Psoas muscle (tissue), 8 donors: ENCODE data around the gene SRGAP3. TPM values are rescaled to one million over a fixed set of nuclear protein-coding genes. Genes with fewer than 3 reads are reported as not detected.

Experiments
- ATAC-seq, 4 donors: fragments of 200-7000 bp; cut with Tn5 transposase; one replicate each; pipeline ENCODE4 v1.9.1; 2020; ENCODE audit warnings: moderate library complexity in 3 of 4, mild to moderate bottlenecking in 2 of 4
- DNase-seq, 2 donors: peaks; one replicate each; pipeline ENCODE4 v3.0.0-alpha.2; 2020
- H3K27ac ChIP-seq: fragments of 200-600 bp; one replicate; pipeline ENCODE4 v1.8.0; 2022
- H3K27me3 ChIP-seq, 3 donors: fragments of 200-600 bp in 1 of 3; one replicate each; pipeline versions ENCODE4 v1.6.1 to v1.8.0; 2013 to 2022; ENCODE audit warnings: low read length in 2 of 3, mild to moderate bottlenecking in 2 of 3, moderate library complexity in 1 of 3; ENCODE audit not compliant: insufficient read depth in 3 of 3
- H3K36me3 ChIP-seq, 2 donors: fragments of 200-600 bp in 1 of 2; one replicate each; pipeline versions ENCODE4 v1.6.1 to v1.8.0; 2013 to 2022; ENCODE audit warnings: low read depth in 1 of 2, mild to moderate bottlenecking in 1 of 2, moderate library complexity in 1 of 2; ENCODE audit not compliant: insufficient read depth in 1 of 2
- H3K4me1 ChIP-seq: fragments of 200-600 bp; one replicate; pipeline ENCODE4 v1.8.0; 2022
- H3K4me3 ChIP-seq: fragments of 200-600 bp; one replicate; pipeline ENCODE4 v1.8.0; 2022; ENCODE audit warnings: mild to moderate bottlenecking
- H3K9me3 ChIP-seq: fragments of 200-600 bp; one replicate; pipeline ENCODE4 v1.8.0; 2022
- CTCF ChIP-seq: fragments of 200-600 bp; IDR thresholded peaks from one replicate; pipeline ENCODE4 v1.8.0; 2022; ENCODE audit warnings: antibody characterized with exemption
- WGBS, 3 donors: extraction: QIAGEN DNeasy Blood & Tissue Kit; methylation state at CpG; one replicate each; pipeline versions ENCODE4 v1.1.6 to v1.1.7; 2013; 5-methylcytosine and 5-hydroxymethylcytosine counted together
- intact Hi-C, 2 donors: fragments of 100-400 bp; cut with DNase I; formaldehyde crosslinking; loops; one replicate each; pipeline versions ENCODE4 v1.11.0 to v1.14.2; 2022
- polyA plus RNA-seq, 3 donors: library from polyadenylated mRNA; stranded (reverse); fragments of 200-250 nt; gene quantifications; one replicate each; pipeline ENCODE4 v1.2.3, GENCODE V29; 2013
- total RNA-seq, 4 donors: library from RNA; stranded (reverse); fragmentation: NEBNext Ultra II Directional in 2 of 4; extraction: Animal tissue kit (Norgen Biotek cat#: 25700) in 2 of 4; gene quantifications; one replicate each; pipeline versions ENCODE4 v1.2.1 to v1.2.4, GENCODE V29; 2021 to 2023
- donor health status: healthy with polysubstance abuse.
- donor health status: DM: no; HTN: no; CAD: no; lungs with moderate emphysema.
- donor health status: Bipolar disorder and iron deficiency.
- donor health status: healthy.
- donor health status: DM: yes; HTN: yes; CAD: no.
- donor health status: DM: no; HTN: no; CAD: no.
- donor health status: DM: no; HTN: no; CAD: no.
- donor health status: DM: yes; HTN: yes; CAD: no.

Gene SRGAP3
- total and polyA plus RNA-seq, 7 donors, result 0.77 to 7.6 (median 1.9) TPM

DNA sequence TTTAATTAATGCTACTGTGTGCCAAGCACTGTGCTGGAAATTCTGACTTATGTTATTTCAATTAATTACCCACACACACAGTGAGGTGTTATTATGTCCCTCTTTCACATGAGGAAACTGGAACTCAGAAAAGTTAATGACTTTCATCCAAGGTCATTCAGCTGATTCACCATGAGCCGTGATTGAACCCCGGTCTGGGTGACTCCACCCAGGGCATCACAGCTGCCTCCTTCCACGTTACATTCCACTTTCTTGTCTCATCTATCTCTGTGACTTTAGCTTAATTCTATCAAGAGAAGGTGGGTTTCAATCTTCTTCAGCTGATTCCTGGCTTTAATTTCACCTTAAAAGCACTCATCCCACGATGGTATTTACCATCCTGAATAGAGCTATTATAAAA is 16.3 kb downstream of the SRGAP3 start:
- 73 to 79% (median 74%) methylated on average over 4 of the region's 4 CpGs for WGBS, 3 donors

DNA sequence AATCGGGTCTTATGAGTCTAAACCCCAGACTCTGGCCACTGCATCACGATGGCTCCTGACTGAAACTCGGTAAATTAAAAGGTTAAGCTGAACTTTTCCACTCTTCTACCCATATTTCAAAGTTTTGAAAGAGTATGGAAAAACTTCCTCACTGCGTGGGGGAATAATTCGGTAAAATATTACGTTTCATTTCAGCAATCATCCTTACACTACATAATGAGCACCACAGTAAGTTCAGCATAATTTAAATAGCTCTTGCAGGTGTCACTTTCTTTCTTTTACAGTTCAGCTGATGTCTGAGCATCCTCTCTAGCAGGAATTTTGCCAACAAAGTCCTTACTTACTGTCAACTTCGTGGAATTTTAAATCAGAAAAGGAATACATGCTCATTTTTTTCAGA is 17.5 kb downstream of the SRGAP3 start:
- ATAC-seq, result no peak
- WGBS, 3 donors, result 80 to 81% (median 80%) methylated on average over 7 of the region's 7 CpGs

More for the DNA sequence above, 16.3 kb downstream of the SRGAP3 start:
- no peak overlapping the region for H3K4me3 ChIP-seq
- TF ChIP-seq CTCF, result no peak
- no peak for ATAC-seq
- no peaks in the 10 kb centered on the region for H3K36me3 ChIP-seq
- intact Hi-C loops, result no loop called here
- H3K4me1 ChIP-seq, result peaks cover 19% of the 10 kb centered on the region
- DNase-seq, result no peak
- no peaks in the 10 kb centered on the region for H3K9me3 ChIP-seq
- no peaks in the 10 kb centered on the region for H3K27me3 ChIP-seq
- H3K27ac ChIP-seq, result no peak overlapping the region

GRCh38 chr3:9231471-9231870 is 18.0 kb downstream of the SRGAP3 start:
- no peaks in the 10 kb centered on the region for H3K36me3 ChIP-seq
- no peak for TF ChIP-seq CTCF
- H3K4me3 ChIP-seq, result no peak overlapping the region
- 74 to 77% (median 75%) methylated on average over 4 of the region's 4 CpGs for WGBS, 3 donors
- peaks cover 19% of the 10 kb centered on the region for H3K4me1 ChIP-seq
- H3K27me3 ChIP-seq, result no peaks in the 10 kb centered on the region
- no peaks in the 10 kb centered on the region for H3K9me3 ChIP-seq
- intact Hi-C loops, result no loop called here
- DNase-seq, result no peak
- no peak overlapping the region for H3K27ac ChIP-seq
- no peak for ATAC-seq

More for the DNA sequence above, 17.5 kb downstream of the SRGAP3 start:
- DNase-seq, result no peak
- intact Hi-C loops, result no loop called here
- Histone ChIP-seq H3K4me1 (peaks cover 19% of the 10 kb centered on the region), H3K4me3 (no peak overlapping the region), H3K36me3 (no peaks in the 10 kb centered on the region), H3K9me3 (no peaks in the 10 kb centered on the region), H3K27ac (no peak overlapping the region), H3K27me3 (no peaks in the 10 kb centered on the region)
- no peak for TF ChIP-seq CTCF

DNA sequence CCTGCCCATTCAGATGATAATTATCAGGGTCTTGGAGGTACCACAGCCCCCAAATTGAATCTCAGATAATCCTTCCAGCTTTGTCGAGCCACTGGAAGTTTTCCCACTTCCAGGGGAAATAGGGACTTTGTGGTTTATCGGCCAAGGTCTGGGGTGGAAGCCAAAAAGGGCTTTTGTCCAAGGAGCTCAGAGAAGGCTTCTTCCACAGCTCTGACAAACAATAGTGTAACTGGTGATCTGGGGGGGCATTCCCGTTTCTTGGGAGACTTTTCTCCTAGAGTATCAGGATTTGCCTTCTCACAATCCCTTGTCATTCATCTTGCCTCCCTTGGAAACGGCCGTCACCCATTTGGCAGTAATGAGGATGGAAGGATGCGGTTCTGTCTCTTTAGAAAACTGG is 18.4 kb downstream of the SRGAP3 start:
- peaks cover 19% of the 10 kb centered on the region for H3K4me1 ChIP-seq
- no peak for DNase-seq
- H3K9me3 ChIP-seq, result no peaks in the 10 kb centered on the region
- WGBS, 3 donors, result 45 to 49% (median 45%) methylated on average over 6 of the region's 6 CpGs
- H3K27me3 ChIP-seq, result no peaks in the 10 kb centered on the region
- no peaks in the 10 kb centered on the region for H3K36me3 ChIP-seq
- no peak for ATAC-seq
- intact Hi-C loops, result no loop called here
- TF ChIP-seq CTCF, result no peak
- H3K4me3 ChIP-seq, result no peak overlapping the region
- no peak overlapping the region for H3K27ac ChIP-seq

GRCh38 chr3:9230596-9230995 is 18.9 kb downstream of the SRGAP3 start:
- no peak overlapping the region for H3K27ac ChIP-seq
- no peaks in the 10 kb centered on the region for H3K36me3 ChIP-seq
- no peak for ATAC-seq
- no peak overlapping the region for H3K4me3 ChIP-seq
- H3K27me3 ChIP-seq, result no peaks in the 10 kb centered on the region
- TF ChIP-seq CTCF, result no peak
- H3K4me1 ChIP-seq, result peaks cover 19% of the 10 kb centered on the region
- WGBS, 3 donors, result 83 to 89% (median 86%) methylated on average over 8 of the region's 8 CpGs
- intact Hi-C loops, result no loop called here
- DNase-seq, result no peak
- no peaks in the 10 kb centered on the region for H3K9me3 ChIP-seq
